Left lobe of liver (tissue), 2 donors: ENCODE data around the gene NUP50. TPM values are rescaled to one million over a fixed set of nuclear protein-coding genes. Genes with fewer than 3 reads are reported as not detected.
A peak's percentile ranks its signal among the peaks of the same experiment; 100 is the strongest.

ENCODE experiments used
- ATAC-seq: fragments of 200-7000 bp; cut with Tn5 transposase; one replicate; pipeline ENCODE4 v1.9.1; 2020; ENCODE audit warnings: mild to moderate bottlenecking, moderate library complexity
- DNase-seq: peaks from one replicate; pipeline ENCODE4 v3.0.0-alpha.2; 2020; ENCODE audit warnings: low spot score
- total RNA-seq: library from RNA; stranded (reverse); gene quantifications from one replicate; pipeline ENCODE4 v1.2.1, GENCODE V29; 2021
- donor health status: DM: no; HTN: no; CAD: no; lungs with moderate emphysema.
- donor health status: DM: no; HTN: yes; CAD: no.

The NUP50 gene, protein sequence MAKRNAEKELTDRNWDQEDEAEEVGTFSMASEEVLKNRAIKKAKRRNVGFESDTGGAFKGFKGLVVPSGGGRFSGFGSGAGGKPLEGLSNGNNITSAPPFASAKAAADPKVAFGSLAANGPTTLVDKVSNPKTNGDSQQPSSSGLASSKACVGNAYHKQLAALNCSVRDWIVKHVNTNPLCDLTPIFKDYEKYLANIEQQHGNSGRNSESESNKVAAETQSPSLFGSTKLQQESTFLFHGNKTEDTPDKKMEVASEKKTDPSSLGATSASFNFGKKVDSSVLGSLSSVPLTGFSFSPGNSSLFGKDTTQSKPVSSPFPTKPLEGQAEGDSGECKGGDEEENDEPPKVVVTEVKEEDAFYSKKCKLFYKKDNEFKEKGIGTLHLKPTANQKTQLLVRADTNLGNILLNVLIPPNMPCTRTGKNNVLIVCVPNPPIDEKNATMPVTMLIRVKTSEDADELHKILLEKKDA
- 31.7 TPM for total RNA-seq

DNA sequence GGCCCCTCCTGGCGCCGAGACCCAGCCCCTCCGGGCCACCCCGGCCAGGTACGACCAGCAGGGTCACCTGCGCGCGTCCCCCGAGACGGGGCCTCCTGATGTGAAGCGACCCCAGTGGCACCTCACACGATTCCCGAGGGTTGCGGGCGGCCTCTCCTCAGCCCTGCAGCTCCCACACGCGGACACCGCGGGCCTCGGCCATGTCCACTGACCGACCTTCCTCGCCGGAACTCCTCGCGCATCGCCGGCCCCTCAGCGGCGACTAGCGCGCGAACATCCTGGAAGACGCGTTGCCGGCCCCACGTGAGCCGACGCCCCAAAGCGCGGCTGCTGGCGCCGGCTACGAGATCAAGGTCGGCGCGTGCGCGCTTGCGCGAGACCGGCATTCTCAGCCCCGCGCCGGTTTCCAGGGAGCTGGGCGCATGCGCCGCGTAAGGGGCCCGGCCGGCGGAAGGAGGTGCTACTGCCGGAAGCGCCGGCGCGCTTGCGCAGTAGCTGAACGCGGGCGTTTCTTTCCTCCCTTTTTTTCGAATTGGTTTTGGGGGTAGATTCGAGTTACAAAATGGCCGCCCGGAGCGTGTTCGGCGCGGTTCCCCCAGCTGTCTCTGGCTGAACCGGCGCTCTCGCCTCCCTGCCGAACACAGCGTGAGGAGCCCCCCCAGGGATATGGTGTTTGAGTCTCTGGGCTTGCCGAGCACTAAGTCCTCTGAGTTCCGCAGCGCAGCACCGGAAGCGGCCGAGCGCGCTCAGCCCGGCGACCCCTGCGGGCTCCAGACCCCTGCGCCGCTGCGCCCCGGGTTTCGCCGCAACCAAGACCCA lies at the start of gene NUP50:
NUP50 (plus strand) TSS at position 475 of the 819 bp plus-strand sequence. CDS start 4,253 bp downstream, outside the sequence.
- ATAC-seq, result peak; percentile 79
- peak; percentile 97 for DNase-seq

DNA sequence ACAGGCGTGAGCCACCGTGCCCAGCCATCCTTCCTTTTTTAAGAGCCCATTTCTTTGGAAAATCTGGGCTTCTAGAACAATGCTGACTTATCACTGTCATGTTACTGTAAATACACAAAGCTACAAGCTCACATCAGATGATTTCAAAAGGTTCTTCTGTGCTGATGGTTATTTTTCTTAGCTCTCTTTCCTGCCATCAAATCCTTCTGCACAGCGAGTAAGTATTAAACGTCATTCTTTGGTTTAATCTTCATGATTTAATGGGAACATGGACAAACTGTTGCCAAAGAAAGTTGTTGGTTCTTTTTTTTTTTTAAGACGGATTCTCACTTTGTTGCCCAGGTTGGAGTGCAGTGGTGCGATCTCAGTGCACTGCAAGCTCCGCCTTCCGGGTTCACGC lies 43.3 kb upstream of the NUP50 start:
- DNase-seq (no peak), ATAC-seq (no peak)

DNA sequence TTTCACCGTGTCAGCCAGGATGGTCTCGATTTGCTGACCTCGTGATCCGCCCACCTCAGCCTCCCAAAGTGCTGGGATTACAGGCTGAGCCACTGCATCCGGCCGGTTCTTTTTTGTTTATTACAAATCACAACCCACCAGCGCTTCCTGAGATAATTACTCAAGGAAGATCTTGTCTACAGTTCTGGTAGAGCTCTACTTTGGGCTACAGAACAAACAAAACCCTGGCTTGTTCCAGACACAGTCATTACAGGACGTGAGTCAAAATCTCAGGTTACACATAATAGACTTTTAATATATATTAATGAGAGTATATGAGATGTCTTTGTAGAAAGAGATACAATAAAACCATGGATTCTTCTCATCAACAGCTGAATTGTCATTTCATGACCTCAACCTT lies 42.8 kb upstream of the NUP50 start:
- no peak for ATAC-seq
- DNase-seq, result no peak

DNA sequence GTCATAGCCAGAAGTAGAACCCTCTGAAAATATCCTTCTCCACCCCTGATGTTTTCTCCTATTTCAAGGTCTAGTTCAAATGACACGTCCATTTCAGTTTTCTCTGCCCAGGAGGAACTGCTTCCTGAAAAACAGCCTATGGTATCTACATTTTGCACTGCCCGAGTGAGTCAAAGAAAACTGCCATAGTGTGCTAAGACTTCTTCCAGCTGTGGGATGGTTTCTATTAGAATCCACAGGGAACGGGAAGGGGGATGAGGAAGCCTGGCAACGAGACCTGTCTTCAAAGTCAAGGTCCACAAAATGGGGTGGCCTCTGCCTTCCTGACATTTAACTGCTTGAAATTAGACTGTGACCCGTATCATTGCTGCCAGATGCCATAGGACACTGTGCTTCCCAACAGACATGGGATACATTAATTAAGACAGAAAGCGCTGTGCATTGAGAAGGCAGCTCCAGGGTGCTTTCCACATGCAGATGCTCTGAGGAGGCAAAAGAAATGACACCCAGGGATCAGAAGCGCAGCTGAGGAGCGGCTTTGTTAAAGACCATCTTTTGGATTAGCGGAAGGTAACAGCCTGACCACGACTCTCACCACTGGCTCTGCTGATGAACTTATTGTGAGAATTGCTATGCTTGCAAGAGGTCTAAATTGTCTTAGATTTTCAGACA lies 39.4 kb upstream of the NUP50 start:
- ATAC-seq (no peak), DNase-seq (no peak)

DNA sequence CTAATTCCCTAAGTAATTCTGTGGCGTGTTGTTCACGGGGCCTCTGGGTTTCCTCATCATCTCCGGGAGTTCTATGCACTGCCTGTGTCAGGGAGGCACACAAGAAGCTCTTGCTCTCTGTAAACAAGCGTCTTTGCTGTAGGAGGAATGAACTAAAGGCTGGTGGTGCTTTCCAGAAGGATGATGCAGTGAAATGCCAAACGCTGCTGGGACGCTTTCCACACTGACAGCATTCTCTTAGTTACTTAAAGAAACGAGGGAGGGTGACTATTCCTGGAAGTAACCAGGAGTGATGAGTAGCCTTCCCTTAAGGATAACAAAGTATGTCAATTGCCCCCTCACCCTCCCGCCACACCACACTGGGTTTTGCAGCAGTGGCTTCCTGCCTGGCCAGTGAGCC lies 38.5 kb upstream of the NUP50 start:
- no peak for ATAC-seq
- DNase-seq, result no peak

DNA sequence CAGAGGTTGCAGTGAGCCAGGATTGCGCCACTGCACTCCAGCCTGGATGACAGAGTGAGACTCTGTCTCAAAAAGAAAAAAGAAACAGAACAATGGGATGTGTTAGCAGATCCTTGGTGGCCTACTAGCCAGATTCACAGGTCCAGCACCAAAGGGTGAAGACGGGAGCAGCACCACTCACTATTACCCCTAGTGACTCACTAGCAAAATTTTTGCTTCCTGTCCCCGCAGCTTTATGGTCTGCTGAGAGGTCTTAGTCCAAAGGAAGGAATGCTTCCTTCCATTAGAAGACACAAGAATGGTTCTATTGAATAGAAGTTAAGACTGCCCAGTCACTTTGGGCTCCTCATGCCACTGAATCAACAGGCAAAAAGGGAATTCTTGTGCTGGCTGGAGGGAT lies 35.9 kb upstream of the NUP50 start:
- DNase-seq (no peak), ATAC-seq (no peak)

DNA sequence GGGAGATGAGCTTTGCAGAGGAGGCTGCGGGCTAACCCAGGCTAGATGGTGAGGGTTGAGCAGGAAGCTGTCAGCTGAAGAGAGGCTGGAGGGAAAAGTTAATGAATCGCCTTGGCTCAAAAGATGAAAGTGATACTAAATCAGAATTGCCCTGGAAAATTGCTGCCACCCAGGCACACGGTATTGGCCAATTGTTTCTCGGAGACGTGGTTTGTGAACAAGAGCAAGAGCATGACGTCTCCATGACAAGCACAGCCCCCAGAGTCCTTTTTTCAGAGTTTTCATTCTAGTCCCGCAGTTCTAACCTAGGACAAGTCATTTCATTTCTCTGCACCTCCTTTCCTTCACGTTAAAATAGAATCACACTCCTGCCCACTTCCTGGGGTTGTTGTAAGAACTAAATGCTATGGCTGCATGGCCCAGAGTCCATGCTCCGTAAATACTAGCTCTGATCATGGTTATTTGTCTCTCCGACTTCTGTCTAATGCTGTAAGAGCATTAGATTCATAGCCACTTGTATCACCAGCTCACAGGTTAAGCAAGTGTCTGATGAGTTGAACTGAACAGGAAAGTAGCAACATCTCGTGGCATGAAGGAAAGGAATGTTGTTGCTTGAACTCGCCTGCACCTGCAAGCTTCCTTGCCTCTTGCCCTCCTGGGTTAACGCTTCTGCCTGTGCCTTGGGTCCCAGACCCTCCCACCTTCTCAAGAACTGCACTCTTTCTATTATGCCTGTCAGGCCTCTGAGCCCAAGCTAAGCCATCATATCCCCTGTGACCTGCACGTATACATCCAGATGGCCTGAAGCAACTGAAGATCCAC lies 33.8 kb upstream of the NUP50 start:
- no peak for ATAC-seq
- no peak for DNase-seq

DNA sequence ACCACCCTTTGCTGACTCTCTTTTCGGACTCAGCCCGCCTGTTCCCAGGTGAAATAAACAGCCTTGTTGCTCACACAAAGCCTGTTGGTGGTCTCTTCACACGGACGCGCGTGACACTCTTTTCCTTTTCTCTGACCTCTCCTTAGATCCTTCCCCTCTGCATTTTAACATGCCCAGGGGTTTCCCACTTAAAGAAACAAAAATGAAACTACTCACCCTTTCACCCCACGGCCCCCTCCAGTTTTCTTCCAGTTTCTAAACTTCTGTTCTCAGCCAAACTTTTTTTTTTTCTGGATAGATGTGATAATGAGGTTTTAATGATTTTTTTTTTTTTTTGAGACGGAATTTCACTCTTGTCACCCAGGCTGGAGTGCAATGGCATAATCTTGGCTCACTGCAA lies 32.8 kb upstream of the NUP50 start:
- ATAC-seq, result no peak

DNA sequence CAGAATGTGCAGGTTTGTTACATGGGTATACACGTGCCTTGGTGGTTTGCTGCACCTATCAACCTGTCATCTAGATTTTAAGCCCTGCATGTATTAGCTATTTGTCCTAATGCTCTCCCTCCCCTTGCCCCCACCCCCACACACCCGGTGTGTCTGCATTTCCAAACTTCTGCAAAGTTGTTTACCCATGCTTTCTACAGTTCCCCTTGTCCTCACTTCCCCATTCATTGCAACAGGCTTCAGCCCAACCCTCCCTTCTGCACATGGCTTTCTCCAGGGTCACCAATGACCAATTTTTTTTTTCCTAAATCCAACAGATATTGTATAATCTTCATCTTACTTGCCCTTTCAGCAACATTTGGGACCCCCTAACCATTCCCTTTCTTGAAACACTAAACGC lies 32.0 kb upstream of the NUP50 start:
- no peak for DNase-seq
- ATAC-seq, result peak; percentile 46

More for the DNA sequence above, 32.8 kb upstream of the NUP50 start:
- no peak for DNase-seq

DNA sequence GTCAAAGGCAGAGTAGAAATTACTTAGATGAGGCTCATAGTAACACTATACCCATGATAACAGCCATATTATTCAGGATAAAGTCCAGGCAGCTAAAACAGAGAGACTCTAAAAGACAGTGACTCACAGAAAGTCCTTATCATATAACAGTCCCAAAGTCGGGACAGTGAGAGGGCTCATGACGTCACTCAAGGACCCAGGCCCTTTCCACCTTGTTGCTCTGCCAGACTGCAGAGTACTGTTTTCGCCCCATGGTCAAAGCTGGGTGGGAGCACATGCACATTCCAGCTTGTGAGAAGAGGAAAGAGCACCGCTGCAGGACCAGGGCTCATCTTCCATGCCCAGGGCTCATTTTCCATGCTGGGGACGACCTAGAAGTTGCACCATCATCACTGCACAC lies 29.4 kb upstream of the NUP50 start:
- no peak for DNase-seq
- ATAC-seq, result no peak

DNA sequence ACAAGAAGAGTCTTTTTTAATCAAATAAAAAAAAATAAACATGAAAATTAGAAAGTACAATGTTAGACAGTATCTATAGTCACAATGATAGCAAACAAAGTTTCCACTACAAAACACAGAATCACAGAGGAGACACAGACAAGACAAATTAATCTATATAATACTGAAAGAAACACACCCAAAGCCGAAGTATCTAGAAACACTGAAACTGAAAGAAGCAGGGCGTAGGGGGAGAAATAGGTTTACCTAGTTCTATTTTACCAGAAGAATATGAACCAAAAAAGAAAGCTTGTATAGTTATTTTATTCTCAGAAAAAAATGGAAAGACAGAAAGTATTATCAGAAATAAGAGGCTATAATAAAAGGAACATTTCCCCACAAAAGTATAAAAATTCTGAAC lies 27.1 kb upstream of the NUP50 start:
- ATAC-seq, result no peak
- no peak for DNase-seq

DNA sequence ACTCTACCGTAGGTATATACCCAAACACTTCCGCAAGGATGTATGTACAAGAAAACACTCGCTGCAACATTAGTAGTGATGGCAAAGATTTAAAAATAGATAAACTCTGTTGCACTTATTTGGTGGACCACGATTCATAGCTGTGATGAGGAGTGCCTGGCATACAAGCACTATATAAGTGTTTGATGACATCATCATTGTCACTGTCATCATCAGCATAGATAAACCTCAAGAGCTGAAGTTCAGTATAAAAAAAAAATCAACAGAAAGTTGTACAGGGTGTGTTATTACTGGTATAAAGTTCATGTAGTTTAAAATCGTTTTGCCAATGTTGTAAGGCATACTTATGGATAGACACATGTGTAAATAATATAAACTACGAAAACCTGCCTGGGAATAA lies 24.0 kb upstream of the NUP50 start:
- ATAC-seq, result no peak
- no peak for DNase-seq

DNA sequence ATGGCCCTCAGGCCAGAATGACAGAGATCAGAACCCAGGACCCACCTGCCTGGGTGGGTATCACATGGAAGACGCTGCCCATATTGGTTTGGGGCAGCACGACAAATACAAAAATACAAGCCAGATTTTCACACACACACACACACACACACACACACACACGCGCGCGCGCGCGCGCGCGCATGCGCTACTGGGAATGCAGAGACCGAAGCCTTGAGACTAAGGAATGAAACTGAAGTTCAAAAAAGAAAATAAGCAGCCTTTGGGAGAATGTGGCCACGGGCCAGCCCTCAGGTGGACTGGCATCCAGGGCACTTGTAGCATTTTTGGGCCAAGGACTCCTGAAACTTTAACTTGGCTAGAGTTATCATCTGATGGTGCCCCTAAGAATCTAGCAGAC lies 21.3 kb upstream of the NUP50 start:
- DNase-seq, result no peak
- ATAC-seq, result no peak

DNA sequence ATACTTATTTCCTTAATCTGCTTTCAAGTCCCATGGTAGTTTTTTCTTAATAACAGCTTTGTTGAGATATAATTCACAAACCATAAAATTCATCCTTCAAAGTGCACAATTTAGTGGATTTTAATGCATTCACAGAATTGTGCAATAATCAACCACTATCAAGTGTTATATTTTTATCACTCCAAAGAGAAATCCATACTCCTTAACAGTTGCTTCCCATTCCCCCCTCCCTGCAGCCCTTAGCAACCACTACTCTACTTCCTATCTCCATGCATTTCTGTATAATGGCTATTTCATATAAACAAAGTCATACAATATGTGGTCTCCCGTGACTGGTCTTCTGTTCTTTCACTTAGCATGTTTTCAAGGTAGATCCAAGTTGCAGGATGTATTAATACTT lies 18.8 kb upstream of the NUP50 start:
- no peak for ATAC-seq
- no peak for DNase-seq

DNA sequence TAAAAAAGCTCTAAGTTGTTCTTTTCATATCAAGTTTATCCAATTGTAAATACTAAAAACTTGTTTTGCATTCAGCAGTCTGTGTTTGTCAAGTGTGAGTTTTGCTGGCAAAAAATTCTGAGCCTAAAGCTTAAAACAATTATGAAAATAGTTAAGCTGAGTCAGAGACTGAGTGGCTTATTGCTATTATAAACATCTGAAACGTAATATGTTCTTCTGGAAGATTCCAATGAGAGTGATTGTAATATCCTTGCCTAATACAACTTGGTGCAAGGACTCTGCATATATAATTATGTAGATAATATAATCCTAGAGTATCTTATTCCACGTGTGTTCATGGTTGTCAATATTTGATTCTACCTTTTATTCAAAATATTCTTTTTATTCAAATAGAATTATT lies 14.1 kb upstream of the NUP50 start:
- DNase-seq (no peak), ATAC-seq (no peak)

DNA sequence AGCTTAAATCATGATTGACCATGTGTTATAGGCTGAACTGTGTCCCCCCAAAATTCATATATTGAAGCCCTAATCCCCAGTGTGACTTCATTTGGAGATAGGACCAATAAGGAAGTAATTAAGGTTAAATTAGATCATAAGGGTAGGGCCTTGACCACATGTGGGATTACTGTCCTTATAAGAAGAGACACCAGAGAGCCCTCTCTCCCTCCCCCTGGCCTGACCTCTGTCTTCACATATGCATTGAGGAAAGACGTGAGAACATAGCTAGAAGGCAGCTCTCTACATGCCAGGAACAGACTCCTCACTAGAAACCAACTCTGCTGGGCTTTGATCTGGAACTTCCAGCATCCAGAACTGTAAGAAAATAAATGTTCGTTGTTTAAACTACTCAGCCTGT lies 13.6 kb upstream of the NUP50 start:
- no peak for DNase-seq
- ATAC-seq, result no peak

DNA sequence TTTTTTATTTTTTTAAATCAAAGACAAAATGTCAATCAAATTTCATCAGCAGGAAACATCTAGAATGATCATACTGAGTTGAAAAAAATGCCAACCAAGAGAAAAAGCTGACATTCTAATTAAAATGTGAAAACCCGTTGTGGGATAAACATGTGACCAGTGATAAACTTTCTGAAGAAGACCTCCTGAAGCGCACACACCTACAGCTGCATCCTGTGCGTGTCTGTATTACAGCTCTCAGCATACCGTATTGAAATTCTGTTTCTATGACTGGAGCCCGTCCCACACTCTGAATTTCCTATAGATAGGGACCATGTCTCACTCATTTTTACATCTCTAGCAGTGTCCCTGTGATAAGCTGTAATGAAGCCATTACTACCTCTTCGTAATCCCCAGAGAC lies 12.2 kb upstream of the NUP50 start:
- no peak for DNase-seq
- no peak for ATAC-seq

DNA sequence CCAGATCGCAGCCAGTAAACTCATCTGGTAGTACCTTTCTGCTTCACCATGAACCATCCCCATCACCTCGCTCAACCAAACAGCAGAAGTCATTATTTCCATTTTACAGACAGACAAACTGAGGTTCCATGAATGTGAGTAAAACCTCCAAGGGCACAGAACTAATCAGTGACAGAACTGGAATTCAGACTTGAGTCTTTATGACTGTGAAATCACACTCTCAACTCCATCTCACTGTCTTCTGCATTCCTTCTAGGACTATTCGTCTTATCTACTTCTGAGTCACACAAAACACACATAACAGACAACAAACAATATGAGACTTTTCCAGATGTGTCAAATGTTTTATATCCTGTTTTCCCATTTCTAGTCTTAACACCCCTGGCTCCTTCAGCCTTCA lies 9.3 kb upstream of the NUP50 start:
- DNase-seq, result no peak
- ATAC-seq, result no peak

DNA sequence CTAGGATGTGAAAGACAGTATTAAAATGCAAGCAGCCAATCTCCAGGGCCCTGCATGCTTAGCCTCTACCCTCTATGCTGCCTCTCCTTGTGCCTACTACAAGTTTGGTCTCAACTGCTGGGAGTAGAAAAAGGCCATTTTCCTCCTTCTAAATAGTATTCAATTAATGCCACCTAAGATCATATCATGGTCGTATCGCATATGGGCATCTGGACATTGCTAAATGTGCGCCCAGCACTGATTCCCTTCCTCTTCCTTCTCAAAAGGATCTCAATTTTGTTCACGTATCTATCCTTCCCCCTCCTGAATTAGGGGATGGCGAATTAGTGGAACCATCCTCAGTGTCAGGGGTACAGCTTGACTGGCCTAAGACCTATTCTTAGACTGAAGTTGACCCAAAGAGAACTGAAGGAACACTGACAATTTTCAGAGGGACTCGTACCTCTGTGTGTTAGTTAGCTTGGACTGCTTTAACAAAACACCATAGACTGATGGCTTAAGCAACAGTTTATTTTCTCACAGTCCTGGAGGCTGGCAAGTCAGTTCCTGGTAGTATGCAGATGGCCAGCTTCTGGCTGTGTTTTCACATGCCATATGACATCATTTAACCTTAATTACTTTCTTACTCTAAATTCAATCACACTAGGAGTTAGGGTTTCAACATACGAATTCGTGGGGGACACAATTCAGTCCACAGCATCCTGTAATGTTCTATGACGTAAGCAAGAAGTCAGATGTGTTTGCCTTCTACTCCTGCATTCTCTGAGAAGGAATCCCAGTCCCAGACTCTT lies 8.5 kb upstream of the NUP50 start:
- DNase-seq (no peak), ATAC-seq (no peak)

DNA sequence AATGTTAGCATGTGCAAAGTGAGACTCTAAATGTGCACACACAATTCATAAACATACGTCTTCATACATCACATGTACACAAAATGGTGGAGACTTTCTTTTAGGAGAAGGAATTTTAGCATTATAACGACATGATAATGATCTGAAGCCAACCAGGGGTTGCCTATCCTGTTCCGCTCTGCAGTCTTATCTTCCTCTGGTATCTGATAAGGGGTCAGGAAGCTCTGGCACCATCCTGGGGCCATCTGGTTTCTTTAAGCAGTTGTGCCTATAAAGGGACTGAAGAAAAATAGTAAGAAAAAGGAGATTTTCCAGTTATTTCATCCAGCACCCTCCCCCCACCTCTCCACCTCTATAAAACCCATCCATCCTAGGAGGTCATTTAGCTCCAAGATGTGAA lies 5.8 kb upstream of the NUP50 start:
- ATAC-seq, result no peak
- no peak for DNase-seq
